DMS153 treated with DMSO at 0.1 percent for 48 hours (cell line): ENCODE measurements around the gene AP3S2.
"Not testable (repeated sequence)": the region's sequence is repeated elsewhere in the genome, so short reads cannot be mapped to it uniquely, and the experiment has no call there.

Experiments used
- DNase-seq: peaks from one replicate; lab custom pipeline; 2025; ENCODE audit not compliant: unreplicated experiment; lab: John Stamatoyannopoulos, UW

AP3S2 gene

DNA sequence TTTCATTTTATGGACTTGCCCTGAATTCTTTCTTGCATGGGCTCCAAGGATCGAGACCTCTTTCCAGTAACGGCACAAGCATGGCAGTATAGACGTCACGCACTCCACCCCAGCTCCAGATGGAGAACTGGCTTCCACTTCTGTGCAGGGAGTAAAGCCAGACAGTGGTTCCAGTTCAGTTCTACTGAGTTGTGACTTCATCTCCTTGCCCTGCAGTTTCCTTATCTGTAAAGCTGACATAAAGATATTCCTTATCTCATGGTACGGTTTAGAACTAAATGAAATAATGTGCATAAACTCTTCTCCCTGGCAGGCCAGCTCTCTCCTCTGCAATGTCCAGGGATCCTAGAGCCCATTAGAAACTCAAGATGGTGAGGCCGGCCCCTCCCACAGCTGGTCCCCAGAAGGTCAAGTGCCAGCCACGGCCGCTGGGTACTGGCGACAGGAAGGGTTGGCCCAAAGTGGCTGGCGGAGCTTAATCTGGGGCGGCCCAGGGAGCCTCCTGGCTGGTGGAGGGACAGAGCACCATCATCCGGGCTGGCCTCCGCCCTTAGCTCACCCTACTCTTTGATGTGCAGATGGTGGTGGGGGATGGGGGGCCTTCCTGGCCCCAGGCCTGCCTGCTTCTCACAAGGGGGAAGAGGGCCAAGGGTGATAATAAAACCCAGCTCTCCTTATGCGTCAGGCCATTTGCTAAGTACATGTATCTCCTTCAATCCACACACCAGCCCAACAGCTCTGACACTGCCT lies 110.5 kb downstream of the AP3S2 start:
- DNase-seq, result no peak

- not testable (repeated sequence) for DNase-seq
Observed at GRCh38 chr15:89782619-89782950, 111.2 kb downstream of the AP3S2 start.

GRCh38 chr15:89781891-89782618 lies 111.7 kb downstream of the AP3S2 start:
- no peak for DNase-seq

DNA sequence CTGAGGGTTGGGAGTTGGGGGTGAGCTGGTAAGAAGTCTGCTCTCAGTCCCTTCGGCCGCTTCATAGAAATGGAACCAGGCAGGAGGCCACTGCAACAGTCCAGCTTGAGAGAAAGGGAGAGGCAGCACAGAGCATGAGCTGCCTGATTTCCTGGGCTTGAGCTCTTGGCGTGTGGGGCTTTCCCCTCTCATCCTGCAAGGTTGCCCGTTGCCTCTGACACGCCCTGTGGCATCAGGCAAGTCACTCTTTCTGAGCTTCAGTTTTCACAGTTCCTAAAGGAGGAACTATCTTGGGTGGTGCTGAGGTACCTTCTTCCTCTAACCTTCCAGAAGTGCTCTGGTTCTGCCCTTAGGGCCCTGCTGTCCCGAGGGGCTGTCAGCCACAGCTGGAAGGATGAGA lies 112.7 kb downstream of the AP3S2 start:
- DNase-seq, result no peak

- no peak for DNase-seq
Observed at GRCh38 chr15:89780601-89781000, 113.2 kb downstream of the AP3S2 start.
